GM23338 (cell line): ENCODE measurements around the gene KLHL41.

ENCODE experiments used
- CREB1 ChIP-seq: fragments of 250-450 bp; sonication (Bioruptor Pico); IDR thresholded peaks from 2 replicates; pipeline ENCODE4 v1.5.0; 2020; ENCODE audit warnings: low read depth, mild to moderate bottlenecking, moderate library complexity
- CTCF ChIP-seq, 2 experiments: fragments of 200-600 bp in 1 of 2; sonication (generic) in 1 of 2; conservative IDR thresholded peaks; 2 replicates each; pipeline versions ENCODE4 v1.5.1 to v1.6.1; 2016 to 2017; ENCODE audit warnings: antibody characterized with exemption in 2 of 2, low read depth in 2 of 2, mild to moderate bottlenecking in 2 of 2, moderate library complexity in 1 of 2
- ETS1 ChIP-seq: IDR thresholded peaks from 2 replicates; pipeline ENCODE4 v1.6.1; 2016; ENCODE audit warnings: antibody characterized with exemption
- EZH2 ChIP-seq: fragments of 200-600 bp; sonication (generic); IDR thresholded peaks from one replicate; pipeline ENCODE4 v1.8.0; 2017; ENCODE audit warnings: antibody characterized with exemption, mild to moderate bottlenecking, low read depth; ENCODE audit not compliant: unreplicated experiment
- JUNB ChIP-seq: IDR thresholded peaks from one replicate; pipeline ENCODE4 v1.6.1; 2016; ENCODE audit warnings: antibody characterized with exemption; ENCODE audit not compliant: unreplicated experiment
- POLR2AphosphoS5 ChIP-seq: IDR thresholded peaks from 2 replicates; pipeline ENCODE4 v1.6.1; 2016; ENCODE audit warnings: antibody characterized with exemption, low read depth
- REST ChIP-seq: IDR thresholded peaks from one replicate; pipeline ENCODE4 v1.6.1; 2018; ENCODE audit warnings: antibody characterized with exemption; ENCODE audit not compliant: unreplicated experiment

- TF ChIP-seq CTCF (conservative IDR thresholded peaks at IDR 0.05; ENCODE audit: low read depth in 2 of 2), result no peak
- no peak for TF ChIP-seq POLR2AphosphoS5
- TF ChIP-seq EZH2, result no peak
- TF ChIP-seq REST, result no peak
- no peak for TF ChIP-seq ETS1
- no peak for TF ChIP-seq CREB1 (CRISPR knock-in tag)
- no peak for TF ChIP-seq JUNB
These were observed 39.4 kb upstream of the KLHL41 start for GRCh38 chr2:169469952-169470572.
